ENCODE results near the gene NKX1-1. TPM values are rescaled to one million over a fixed set of nuclear protein-coding genes. Genes with fewer than 3 reads are reported as not detected.
"Not testable (repeated sequence)": the region's sequence is repeated elsewhere in the genome, so short reads cannot be mapped to it uniquely, and the experiment has no call there.

The NKX1-1 gene
- polyA plus RNA-seq (2014; cell fraction: cytosol; rRNA removed), result not detected in 2 replicates
- not detected in 2 replicates for polyA plus RNA-seq (2014; cell fraction: nucleus; rRNA removed)

- DNase-seq (ENCODE audit: low spot score), result no peak
Observed at GRCh38 chr4:1406394-1406980, at the start of gene NKX1-1. TSS of gene NKX1-1 (minus strand) at chr4:1406442. CDS start at chr4:1406442, 0 bp downstream.

DNA sequence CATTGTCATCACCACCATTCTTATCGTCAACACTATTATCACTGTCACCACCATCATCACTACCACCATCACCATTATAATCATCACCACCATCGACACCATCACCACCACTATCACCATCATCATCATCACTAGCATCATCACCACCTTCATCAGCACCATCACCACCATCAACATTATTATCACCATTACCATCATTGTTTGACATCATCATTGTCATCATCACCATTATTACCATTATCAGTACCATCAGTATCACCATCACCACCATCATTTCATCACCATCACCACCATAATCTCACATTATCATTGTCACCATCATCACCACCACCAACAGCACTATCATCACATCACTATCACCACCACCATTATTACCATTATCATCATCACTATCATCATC lies 47.5 kb upstream of the NKX1-1 start:
- DNase-seq (ENCODE audit: low spot score), result no peak

GRCh38 chr4:1452431-1453051 lies 46.3 kb upstream of the NKX1-1 start:
- DNase-seq (ENCODE audit: low spot score), result no peak

DNA sequence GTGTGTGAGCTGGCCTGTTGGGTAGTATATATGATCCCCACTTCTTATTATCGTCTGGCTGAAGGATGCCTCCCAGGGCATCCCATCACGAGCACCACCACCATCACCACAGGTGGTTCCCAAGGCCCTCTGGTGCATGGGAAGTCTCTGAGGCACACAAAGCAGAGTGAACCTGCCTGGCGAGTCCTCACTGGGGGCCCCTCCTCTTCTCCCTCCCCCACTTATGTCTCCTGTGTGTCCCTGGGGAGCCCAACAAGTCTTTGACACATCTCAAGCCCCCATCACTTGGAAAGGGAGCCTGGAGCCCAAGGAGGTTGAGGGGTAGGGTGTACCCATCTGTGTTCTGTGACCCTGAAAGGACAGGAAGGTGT lies 45.5 kb upstream of the NKX1-1 start:
- DNase-seq (ENCODE audit: low spot score), result no peak

GRCh38 chr4:1451106-1451751 lies 45.0 kb upstream of the NKX1-1 start:
- DNase-seq (ENCODE audit: low spot score), result no peak

- no peak for DNase-seq (ENCODE audit: low spot score)
Observed at GRCh38 chr4:1449833-1450741, 43.8 kb upstream of the NKX1-1 start.

DNA sequence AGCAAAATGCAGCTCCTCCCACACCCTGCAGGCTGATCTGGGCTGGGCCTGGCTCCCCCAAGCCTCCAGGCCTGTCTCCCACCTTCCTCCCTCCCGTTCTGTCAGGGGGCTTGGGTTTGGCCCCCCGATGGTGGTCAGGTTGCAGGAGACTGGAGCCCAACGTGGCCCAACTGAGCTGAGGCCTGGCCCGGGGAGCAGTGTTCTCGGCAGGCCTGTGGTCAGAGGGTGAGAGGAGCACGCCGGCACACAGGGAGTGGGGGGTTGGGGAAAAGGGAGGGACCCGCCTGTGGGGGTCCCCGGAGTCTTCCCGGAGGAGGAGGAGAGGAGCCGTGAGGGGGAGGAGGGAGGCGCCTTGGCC lies 43.2 kb upstream of the NKX1-1 start:
- no peak for DNase-seq (ENCODE audit: low spot score)

DNA sequence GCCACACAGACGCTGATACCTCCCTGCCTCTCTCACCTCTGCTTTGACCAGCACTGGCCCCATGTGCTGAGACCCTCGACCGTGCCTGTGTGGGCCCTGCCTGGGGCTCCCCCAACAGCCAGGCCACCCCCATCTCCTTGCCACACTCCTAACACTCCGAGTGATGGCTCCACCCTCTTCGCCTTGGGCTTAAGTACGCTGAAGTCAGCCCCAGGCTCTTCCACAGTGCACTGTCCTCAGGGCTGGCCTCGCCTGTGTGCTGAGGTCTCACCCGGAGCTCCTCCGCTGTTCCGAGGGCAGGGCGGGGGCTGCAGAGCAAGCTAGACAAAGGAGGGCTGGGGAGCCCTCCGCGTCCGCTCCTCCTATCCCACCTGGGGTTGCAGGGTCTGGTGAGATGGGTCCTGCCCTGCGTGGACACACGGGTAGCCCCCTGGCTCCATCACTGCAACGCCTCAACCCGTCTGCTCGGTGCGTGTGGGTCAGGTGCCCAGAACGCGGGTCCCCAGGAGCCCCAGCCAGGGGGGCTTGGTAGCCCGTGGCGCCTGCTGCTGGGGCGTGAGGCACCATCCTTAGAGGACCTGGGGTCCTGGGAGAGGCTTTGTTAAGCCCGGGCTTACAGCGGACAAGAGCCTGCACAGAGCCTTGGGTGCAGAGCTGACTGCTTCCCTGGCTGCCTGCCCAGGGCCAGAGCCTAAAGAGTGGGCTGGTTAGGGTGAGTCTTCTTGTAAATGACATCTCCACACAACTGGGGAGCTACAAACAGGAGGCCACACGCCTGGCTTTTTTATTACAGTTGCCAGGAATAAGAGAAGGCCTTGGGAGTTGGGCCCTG lies 42.6 kb upstream of the NKX1-1 start:
- no peak for DNase-seq (ENCODE audit: low spot score)

GRCh38 chr4:1447676-1448588 lies 41.7 kb upstream of the NKX1-1 start:
- no peak for DNase-seq (ENCODE audit: low spot score)

DNA sequence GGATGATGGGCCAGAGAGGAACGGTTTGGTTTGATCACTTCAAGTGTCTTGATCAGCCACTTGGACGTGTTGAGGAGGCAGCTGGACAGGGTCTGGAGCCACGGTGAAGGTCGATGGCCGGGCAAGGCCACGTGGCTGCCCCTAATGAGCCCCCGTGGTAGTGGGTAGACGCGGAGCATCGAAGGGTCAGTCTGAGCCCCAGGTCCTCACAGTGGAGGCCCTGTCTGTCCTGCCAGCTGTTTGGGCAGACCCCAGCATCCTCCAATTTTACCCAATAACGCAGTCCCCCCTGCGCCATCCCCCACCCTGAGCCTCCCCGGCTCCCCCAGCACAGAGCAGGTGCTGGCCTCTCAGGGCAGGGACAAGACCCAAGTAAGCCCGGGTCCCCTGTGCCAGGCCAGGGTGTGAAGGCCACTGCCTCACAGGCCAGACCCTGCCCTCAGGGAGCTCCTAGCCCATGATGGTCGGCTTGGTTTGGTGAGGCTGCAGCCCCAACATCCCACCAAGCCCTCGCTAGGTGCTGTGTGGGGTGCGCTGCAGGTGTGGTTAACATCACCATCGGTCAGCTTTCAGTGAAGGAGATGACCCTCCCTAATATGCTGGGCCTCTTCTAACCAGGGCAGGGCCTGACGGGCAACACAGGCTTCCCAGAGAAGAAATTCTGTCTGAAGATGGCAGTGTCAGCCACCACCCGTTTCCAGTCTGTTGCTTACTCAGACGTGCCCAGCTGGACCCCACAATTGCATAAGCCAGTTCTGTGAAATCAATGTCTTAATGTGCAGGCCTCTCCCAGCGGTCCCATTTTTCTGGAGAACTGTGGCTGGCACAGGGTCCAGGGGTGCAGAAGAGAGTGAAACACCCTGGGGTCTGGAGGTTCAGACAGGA lies 40.5 kb upstream of the NKX1-1 start:
- no peak for DNase-seq (ENCODE audit: low spot score)

- no peak for DNase-seq (ENCODE audit: low spot score)
Observed at GRCh38 chr4:1445716-1446445, 39.6 kb upstream of the NKX1-1 start.

- DNase-seq (ENCODE audit: low spot score), result not testable (repeated sequence)
Observed at GRCh38 chr4:1443688-1444172, 37.5 kb upstream of the NKX1-1 start.

- DNase-seq (ENCODE audit: low spot score), result no peak
Observed at GRCh38 chr4:1427010-1427409, 20.8 kb upstream of the NKX1-1 start.

GRCh38 chr4:1421657-1422056 lies 15.4 kb upstream of the NKX1-1 start:
- no peak for DNase-seq (ENCODE audit: low spot score)

DNA sequence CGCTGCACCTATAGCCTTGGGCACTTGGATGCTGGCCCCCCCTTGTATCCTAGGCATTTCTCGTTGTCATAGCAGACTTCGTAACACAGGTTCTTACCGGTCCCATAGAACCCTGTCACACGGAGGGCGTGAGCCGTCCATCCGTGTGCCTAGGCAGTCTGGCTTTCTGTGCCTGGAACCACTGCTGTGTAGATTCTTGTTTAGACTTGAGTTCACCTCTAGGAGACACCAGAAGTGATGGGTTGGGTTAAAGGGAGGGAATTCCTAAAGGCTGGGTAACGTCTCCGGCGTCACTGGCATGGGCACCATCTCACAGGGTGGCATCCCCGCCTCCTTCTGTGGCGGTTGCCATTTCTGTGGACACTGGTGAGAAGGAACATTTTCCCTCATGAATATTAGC lies 13.5 kb upstream of the NKX1-1 start:
- DNase-seq (ENCODE audit: low spot score), result no peak

DNA sequence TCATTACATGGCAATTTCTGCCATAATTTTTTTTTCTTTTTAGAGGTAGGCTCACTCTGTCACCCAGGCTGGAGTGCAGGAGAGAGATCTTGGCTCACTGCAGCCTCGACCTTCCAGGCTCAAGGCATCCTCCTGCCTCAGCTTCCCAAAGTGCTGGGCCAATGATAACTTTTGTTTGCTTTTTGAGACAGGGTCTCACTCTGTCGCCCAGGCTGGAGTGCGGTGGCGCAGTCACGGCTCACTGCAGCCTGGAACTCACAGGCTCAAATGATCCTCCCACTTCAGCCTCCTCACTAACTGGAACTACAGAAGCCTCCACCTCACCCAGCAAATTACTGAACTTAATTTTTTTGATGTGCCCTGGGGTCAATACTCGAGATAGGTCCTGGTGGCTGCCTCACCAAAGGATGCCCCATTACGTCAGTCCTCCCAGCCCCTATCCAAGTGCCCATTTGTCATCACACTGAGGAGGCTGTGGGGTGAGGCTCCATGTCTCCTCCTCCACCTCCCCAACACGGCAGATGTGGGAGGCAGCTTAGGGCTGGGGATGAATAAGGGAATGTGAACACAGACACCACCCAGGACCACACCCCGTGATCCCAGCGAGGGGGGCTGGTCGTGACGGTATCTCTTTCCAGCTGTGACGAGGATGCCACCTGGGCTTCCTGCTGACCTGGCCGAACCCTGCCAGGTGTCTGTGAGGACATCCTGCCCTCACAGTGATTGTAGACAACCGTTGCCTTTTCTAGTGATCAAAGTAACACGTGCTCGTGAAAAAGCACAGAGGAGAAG lies 12.4 kb upstream of the NKX1-1 start:
- no peak for DNase-seq (ENCODE audit: low spot score)
